AG08395 (cell line): ENCODE data around the gene NWD2.
"Not testable (repeated sequence)": the region's sequence is repeated elsewhere in the genome, so short reads cannot be mapped to it uniquely, and the experiment has no call there.

ENCODE experiments used
- DNase-seq: peaks from one replicate; pipeline ENCODE4 v3.0.0; 2012; ENCODE audit warnings: mixed read lengths, low spot score

Gene NWD2

GRCh38 chr4:37467223-37467622 is 222.7 kb downstream of the NWD2 start:
- no peak for DNase-seq

GRCh38 chr4:37467824-37468223 is 223.3 kb downstream of the NWD2 start:
- DNase-seq, result no peak

- DNase-seq, result no peak
Observed at GRCh38 chr4:37469286-37469685, 224.7 kb downstream of the NWD2 start.

- no peak for DNase-seq
Observed at GRCh38 chr4:37470245-37470644, 225.7 kb downstream of the NWD2 start.

- no peak for DNase-seq
Observed at GRCh38 chr4:37471093-37471492, 226.6 kb downstream of the NWD2 start.

GRCh38 chr4:37471971-37472370 is 227.4 kb downstream of the NWD2 start:
- DNase-seq, result no peak

GRCh38 chr4:37473807-37474206 is 229.3 kb downstream of the NWD2 start:
- no peak for DNase-seq

- no peak for DNase-seq
Observed at GRCh38 chr4:37475087-37475486, 230.5 kb downstream of the NWD2 start.

GRCh38 chr4:37475776-37476175 is 231.2 kb downstream of the NWD2 start:
- DNase-seq, result no peak

- DNase-seq, result no peak
Observed at GRCh38 chr4:37476256-37476655, 231.7 kb downstream of the NWD2 start.

- DNase-seq, result no peak
Observed at GRCh38 chr4:37476691-37477090, 232.1 kb downstream of the NWD2 start.

GRCh38 chr4:37477126-37477525 is 232.6 kb downstream of the NWD2 start:
- DNase-seq, result no peak

- DNase-seq, result no peak
Observed at GRCh38 chr4:37478151-37478550, 233.6 kb downstream of the NWD2 start.

GRCh38 chr4:37480509-37480908 is 236.0 kb downstream of the NWD2 start:
- no peak for DNase-seq

- no peak for DNase-seq
Observed at GRCh38 chr4:37481547-37482122, 237.1 kb downstream of the NWD2 start.

- no peak for DNase-seq
Observed at GRCh38 chr4:37482236-37482913, 237.8 kb downstream of the NWD2 start.

- DNase-seq, result no peak
Observed at GRCh38 chr4:37483610-37484009, 239.1 kb downstream of the NWD2 start.

- no peak for DNase-seq
Observed at GRCh38 chr4:37486166-37486565, 241.6 kb downstream of the NWD2 start.

- DNase-seq, result no peak
Observed at GRCh38 chr4:37487668-37488067, 243.1 kb downstream of the NWD2 start.

- no peak for DNase-seq
Observed at GRCh38 chr4:37489697-37490096, 245.2 kb downstream of the NWD2 start.

GRCh38 chr4:37490391-37491347 is 246.1 kb downstream of the NWD2 start:
- DNase-seq, result no peak

- not testable (repeated sequence) for DNase-seq
Observed at GRCh38 chr4:37495353-37495752, 250.8 kb downstream of the NWD2 start.
